Body of pancreas (tissue), 4 donors: ENCODE measurements around the gene C5. TPM values are rescaled to one million over a fixed set of nuclear protein-coding genes. Genes with fewer than 3 reads are reported as not detected.

Experiments
- ATAC-seq: fragments of 150-250 bp; one replicate; pipeline ENCODE4 v1.9.1; 2016
- DNase-seq, 4 donors: peaks; one replicate each; pipeline ENCODE4 v3.0.0-alpha.2; 2019
- H3K27ac ChIP-seq, 4 donors: fragments of 200-600 bp; sonication (generic); 1 replicate in 3 of 4; 2 replicates in 1 of 4; pipeline versions ENCODE4 v1.5.1 to v1.6.1; 2016 to 2019; ENCODE audit warnings: mild to moderate bottlenecking in 1 of 4, mixed read lengths in 1 of 4, moderate library complexity in 1 of 4
- H3K27me3 ChIP-seq, 2 donors: fragments of 200-600 bp; sonication (generic); one replicate each; pipeline ENCODE4 v1.6.0; 2016; ENCODE audit warnings: mild to moderate bottlenecking in 1 of 2
- H3K36me3 ChIP-seq, 2 donors: fragments of 200-600 bp; sonication (generic); replicated peaks in 1 of 2; 2 replicates each; pipeline ENCODE4 v1.5.1; 2016; ENCODE audit warnings: low read depth in 2 of 2; ENCODE audit not compliant: insufficient read depth in 1 of 2
- H3K4me1 ChIP-seq: fragments of 200-600 bp; sonication (generic); one replicate; pipeline ENCODE4 v1.6.0; 2016
- H3K4me3 ChIP-seq, 2 donors: fragments of 200-600 bp; sonication (generic); 1 replicate in 1 of 2; 2 replicates in 1 of 2; pipeline ENCODE4 v1.5.1; 2016 to 2019
- H3K9me3 ChIP-seq, 3 donors: fragments of 200-600 bp; sonication (generic); 1 replicate in 2 of 3; 2 replicates in 1 of 3; pipeline ENCODE4 v1.5.1; 2016
- CTCF ChIP-seq, 7 experiments: fragments of 450-650 bp in 4 of 7; fragments of 200-600 bp in 3 of 7; sonication (generic) in 3 of 7; IDR thresholded peaks; one replicate each; pipeline ENCODE4 v1.5.1; 2016 to 2019; ENCODE audit warnings: antibody characterized with exemption in 7 of 7
- POLR2A ChIP-seq, 3 donors: fragments of 450-650 bp; IDR thresholded peaks; one replicate each; pipeline ENCODE4 v1.6.1; 2016; ENCODE audit warnings: antibody characterized with exemption in 3 of 3, mild to moderate bottlenecking in 2 of 3
- WGBS, 2 donors: methylation state at CpG; one replicate each; pipeline ENCODE4 v1.1.5; 2017; 5-methylcytosine and 5-hydroxymethylcytosine counted together
- intact Hi-C: fragments of 100-400 bp; cut with DNase I; formaldehyde crosslinking; loops from one replicate; pipeline ENCODE4 v1.15.1; 2023
- total RNA-seq, 2 donors: library from RNA; depleted of rRNA; stranded (reverse); fragments of >200 nt; gene quantifications; one replicate each; pipeline ENCODE4 v1.1.0, GENCODE V29; 2016

C5 gene
- total RNA-seq, 2 donors from 2014 or later: 7.3 to 16.1 TPM

GRCh38 chr9:120914953-120915352 lies 135.1 kb downstream of the C5 start:
- H3K9me3 ChIP-seq: no peaks in the 10 kb centered on the region
- 90 to 92% methylated on average over 6 of the region's 6 CpGs for WGBS, 2 donors
- intact Hi-C loops: loop anchor here (10.0 kb wide), 1 partner anchor 60 kb away; no protein-coding TSS in a partner anchor
- H3K36me3 ChIP-seq: no peaks in the 10 kb centered on the region
- H3K27me3 ChIP-seq: no peaks in the 10 kb centered on the region
- no peak overlapping the region for H3K4me3 ChIP-seq
- DNase-seq (no peak), ATAC-seq (no peak)
- no peaks in the 10 kb centered on the region for H3K4me1 ChIP-seq
- H3K27ac ChIP-seq: no peak overlapping the region
- TF ChIP-seq CTCF (IDR thresholded peaks at IDR 0.05): no peak
- TF ChIP-seq POLR2A (IDR thresholded peaks at IDR 0.05): no peak

GRCh38 chr9:120914396-120914795 lies 135.7 kb downstream of the C5 start:
- 62 to 63% methylated on average over 3 of the region's 3 CpGs for WGBS, 2 donors
- Histone ChIP-seq H3K27ac (no peak overlapping the region), H3K4me1 (no peaks in the 10 kb centered on the region), H3K4me3 (no peak overlapping the region), H3K9me3 (no peaks in the 10 kb centered on the region), H3K36me3 (no peaks in the 10 kb centered on the region), H3K27me3 (no peaks in the 10 kb centered on the region)
- TF ChIP-seq CTCF (IDR thresholded peaks at IDR 0.05) (no peak), POLR2A (IDR thresholded peaks at IDR 0.05) (no peak)
- no peak for ATAC-seq
- no peak for DNase-seq
- intact Hi-C loops: loop anchor here (10.0 kb wide), 1 partner anchor 60 kb away; no protein-coding TSS in a partner anchor

- H3K27ac ChIP-seq: no peak overlapping the region
- H3K4me3 ChIP-seq: no peak overlapping the region
- intact Hi-C loops: loop anchor here (10.0 kb wide), 1 partner anchor 61 kb away; no protein-coding TSS in a partner anchor
- H3K27me3 ChIP-seq: no peaks in the 10 kb centered on the region
- H3K36me3 ChIP-seq: no peaks in the 10 kb centered on the region
- TF ChIP-seq CTCF (IDR thresholded peaks at IDR 0.05) (no peak), POLR2A (IDR thresholded peaks at IDR 0.05) (no peak)
- DNase-seq (no peak), ATAC-seq (no peak)
- H3K4me1 ChIP-seq: no peaks in the 10 kb centered on the region
- H3K9me3 ChIP-seq: no peaks in the 10 kb centered on the region
- 94 to 95% methylated on average over 3 to 4 of the region's 4 CpGs for WGBS, 2 donors
Measured at GRCh38 chr9:120913647-120914264, 136.3 kb downstream of the C5 start.

GRCh38 chr9:120912958-120913646 lies 137.0 kb downstream of the C5 start:
- no peaks in the 10 kb centered on the region for H3K4me1 ChIP-seq
- 84 to 90% methylated on average over 6 to 13 of the region's 13 CpGs for WGBS, 2 donors
- no peaks in the 10 kb centered on the region for H3K9me3 ChIP-seq
- H3K27me3 ChIP-seq: no peaks in the 10 kb centered on the region
- no peaks in the 10 kb centered on the region for H3K36me3 ChIP-seq
- DNase-seq (no peak), ATAC-seq (no peak)
- TF ChIP-seq CTCF (IDR thresholded peaks at IDR 0.05): no peak
- no peak for TF ChIP-seq POLR2A (IDR thresholded peaks at IDR 0.05)
- H3K4me3 ChIP-seq: no peak overlapping the region
- intact Hi-C loops: loop anchor here (10.0 kb wide), 1 partner anchor 62 kb away; no protein-coding TSS in a partner anchor
- no peak overlapping the region for H3K27ac ChIP-seq
